K562 (cell line): ENCODE results near the gene DAD1. TPM values are rescaled to one million over a fixed set of nuclear protein-coding genes. Genes with fewer than 3 reads are reported as not detected.
A peak's percentile ranks its signal among the peaks of the same experiment; 100 is the strongest.

Experiments used
- CBX8 ChIP-seq: fragments of 200-600 bp; sonication (generic); IDR thresholded peaks from 2 replicates; pipeline ENCODE4 v1.6.1; 2012; ENCODE audit warnings: borderline replicate concordance, mixed run types, low read depth, mild to moderate bottlenecking, moderate library complexity, mixed read lengths, low read length, control low read depth, inconsistent platforms; ENCODE audit not compliant: poor library complexity, severe bottlenecking; ENCODE audit errors: extremely low read depth
- DMBX1 ChIP-seq: fragments of 250-450 bp; sonication (Bioruptor Pico); IDR thresholded peaks from 2 replicates; pipeline ENCODE4 v1.8.0; 2022; ENCODE audit warnings: inconsistent platforms, mild to moderate bottlenecking, moderate library complexity, borderline replicate concordance
- E2F6 ChIP-seq, 2 experiments: IDR thresholded peaks; 2 replicates each; pipeline ENCODE4 v1.6.1; 2011; ENCODE audit warnings: borderline replicate concordance in 1 of 2, control low read depth in 1 of 2, low read depth in 1 of 2, low read length in 1 of 2, mild to moderate bottlenecking in 1 of 2, mixed read lengths in 1 of 2, moderate library complexity in 1 of 2; ENCODE audit not compliant: insufficient read depth in 1 of 2, insufficient read length in 1 of 2, poor library complexity in 1 of 2, severe bottlenecking in 1 of 2; ENCODE audit errors: extremely low read depth in 1 of 2
- ETV6 ChIP-seq, 3 experiments: fragments of 150-350 bp in 1 of 3; sonication (generic) in 1 of 3; formaldehyde crosslinking in 1 of 3; IDR thresholded peaks; 2 replicates each; pipeline versions ENCODE4 v1.6.1 to v1.8.0; 2014 to 2022; ENCODE audit warnings: borderline replicate concordance in 2 of 3, low read depth in 2 of 3, antibody characterized with exemption in 1 of 3, low read length in 1 of 3, mild to moderate bottlenecking in 1 of 3, missing genetic modification reagents in 1 of 3
- FOXA1 ChIP-seq: fragments of 450-650 bp; IDR thresholded peaks from 2 replicates; pipeline ENCODE4 v1.6.1; 2016; ENCODE audit warnings: mild to moderate bottlenecking, borderline replicate concordance
- HNRNPK ChIP-seq: fragments of 200-400 bp; formaldehyde crosslinking; IDR thresholded peaks from one replicate; pipeline ENCODE4 v1.6.1; 2018; ENCODE audit warnings: mild to moderate bottlenecking, low read depth, low read length; ENCODE audit not compliant: poor library complexity, severe bottlenecking
- KHSRP ChIP-seq: fragments of 450-650 bp; IDR thresholded peaks from 2 replicates; pipeline ENCODE4 v1.6.1; 2017
- KLF1 ChIP-seq: fragments of 450-650 bp; IDR thresholded peaks from 2 replicates; pipeline ENCODE4 v1.6.1; 2016; ENCODE audit warnings: missing genetic modification characterization, missing compliant biosample characterization
- L3MBTL2 ChIP-seq: fragments of 450-650 bp; IDR thresholded peaks from 2 replicates; pipeline ENCODE4 v1.6.1; 2016; ENCODE audit warnings: mild to moderate bottlenecking, moderate library complexity
- NCOA4 ChIP-seq: fragments of 450-650 bp; IDR thresholded peaks from 2 replicates; pipeline ENCODE4 v1.6.1; 2018; ENCODE audit warnings: mild to moderate bottlenecking; ENCODE audit not compliant: partially characterized antibody
- RBM25 ChIP-seq: fragments of 200-400 bp; formaldehyde crosslinking; IDR thresholded peaks from 2 replicates; pipeline ENCODE4 v1.6.1; 2018; ENCODE audit warnings: low read length, low read depth, moderate library complexity; ENCODE audit not compliant: severe bottlenecking
- SLC30A9 ChIP-seq: fragments of 250-450 bp; sonication (Bioruptor Pico); IDR thresholded peaks from 2 replicates; pipeline ENCODE4 v1.8.0; 2022; ENCODE audit warnings: mild to moderate bottlenecking, moderate library complexity
- SMARCC2 ChIP-seq: fragments of 450-650 bp; IDR thresholded peaks from 2 replicates; pipeline ENCODE4 v1.6.1; 2017; ENCODE audit warnings: antibody characterized with exemption, moderate library complexity, mild to moderate bottlenecking, low read depth
- TAF1 ChIP-seq: IDR thresholded peaks from 2 replicates; pipeline ENCODE4 v1.6.1; 2011; ENCODE audit warnings: mild to moderate bottlenecking, low read length, moderate library complexity; ENCODE audit not compliant: insufficient read depth, control insufficient read depth, severe bottlenecking; ENCODE audit errors: extremely low read depth
- TAF15 ChIP-seq: fragments of 200-400 bp; formaldehyde crosslinking; IDR thresholded peaks from 2 replicates; pipeline ENCODE4 v1.6.1; 2017; ENCODE audit warnings: mild to moderate bottlenecking, low read depth, low read length, moderate library complexity
- TAL1 ChIP-seq: fragments of 450-650 bp; IDR thresholded peaks from 2 replicates; pipeline ENCODE4 v1.6.1; 2016; ENCODE audit warnings: mild to moderate bottlenecking
- TBL1XR1 ChIP-seq, 2 experiments: IDR thresholded peaks; 2 replicates each; pipeline ENCODE4 v1.6.1; 2012; ENCODE audit warnings: improper control_type of control experiment in 2 of 2, low read length in 2 of 2, mild to moderate bottlenecking in 1 of 2
- TBP ChIP-seq: optimal IDR thresholded peaks from 2 replicates; pipeline ENCODE3; 2011; ENCODE audit warnings: low read depth, low read length, improper control_type of control experiment
- TCF7 ChIP-seq: sonication (generic); IDR thresholded peaks from 2 replicates; pipeline ENCODE4 v1.6.1; 2016; ENCODE audit warnings: antibody characterized with exemption, borderline replicate concordance
- TEAD4 ChIP-seq, 2 experiments: sonication (generic) in 1 of 2; formaldehyde crosslinking in 1 of 2; IDR thresholded peaks; 2 replicates each; pipeline versions ENCODE4 v1.6.1 to v1.8.0; 2012 to 2022; ENCODE audit warnings: borderline replicate concordance in 1 of 2, inconsistent platforms in 1 of 2, low read length in 1 of 2, mild to moderate bottlenecking in 1 of 2, missing genetic modification reagents in 1 of 2
- ZFPM2 ChIP-seq: fragments of 250-450 bp; sonication (Bioruptor Pico); IDR thresholded peaks from 2 replicates; pipeline ENCODE4 v1.5.1; 2022; ENCODE audit warnings: mild to moderate bottlenecking
- ZNF124 ChIP-seq: sonication (generic); formaldehyde crosslinking; IDR thresholded peaks from 2 replicates; pipeline ENCODE4 v1.8.1; 2022; ENCODE audit warnings: missing genetic modification reagents
- polyA plus RNA-seq, 8 experiments: library from polyadenylated mRNA; depleted of rRNA in 4 of 8; stranded (reverse) in 5 of 8; unstranded in 3 of 8; fragments of >200 nt; fragmentation: Nextera tagmentation in 2 of 8; fragmentation: Illumina TruSeq in 1 of 8; extraction: Ambion mirVana in 2 of 8; extraction: Trizol in 1 of 8; gene quantifications; 2 replicates each; pipeline versions ENCODE4 v1.2.1 to v1.2.3, GENCODE V29; 2011 to 2014; ENCODE audit warnings: inconsistent platforms in 1 of 8, missing spikeins in 1 of 8
- total RNA-seq, 7 experiments: library from RNA; depleted of rRNA in 6 of 7; stranded (reverse); fragments of >200 nt in 6 of 7; fragmentation: Illumina TruSeq in 2 of 7; extraction: Trizol in 2 of 7; gene quantifications; 2 replicates each; pipeline versions ENCODE4 v1.2.1 to v1.2.3, GENCODE V29; 2011 to 2021; ENCODE audit warnings: low replicate concordance in 1 of 7
- TF ChIP-seq, protein P1 (sequence below): fragments of 250-450 bp; sonication (Bioruptor Pico); IDR thresholded peaks from 2 replicates; pipeline ENCODE4 v1.5.0; 2021

DAD1 gene
- total and polyA plus RNA-seq, 9 of the 15 experiments (the other 6 are each of a cell fraction or from before 2014, with no cell fraction given) = 104 to 617 (median 222) TPM

DNA sequence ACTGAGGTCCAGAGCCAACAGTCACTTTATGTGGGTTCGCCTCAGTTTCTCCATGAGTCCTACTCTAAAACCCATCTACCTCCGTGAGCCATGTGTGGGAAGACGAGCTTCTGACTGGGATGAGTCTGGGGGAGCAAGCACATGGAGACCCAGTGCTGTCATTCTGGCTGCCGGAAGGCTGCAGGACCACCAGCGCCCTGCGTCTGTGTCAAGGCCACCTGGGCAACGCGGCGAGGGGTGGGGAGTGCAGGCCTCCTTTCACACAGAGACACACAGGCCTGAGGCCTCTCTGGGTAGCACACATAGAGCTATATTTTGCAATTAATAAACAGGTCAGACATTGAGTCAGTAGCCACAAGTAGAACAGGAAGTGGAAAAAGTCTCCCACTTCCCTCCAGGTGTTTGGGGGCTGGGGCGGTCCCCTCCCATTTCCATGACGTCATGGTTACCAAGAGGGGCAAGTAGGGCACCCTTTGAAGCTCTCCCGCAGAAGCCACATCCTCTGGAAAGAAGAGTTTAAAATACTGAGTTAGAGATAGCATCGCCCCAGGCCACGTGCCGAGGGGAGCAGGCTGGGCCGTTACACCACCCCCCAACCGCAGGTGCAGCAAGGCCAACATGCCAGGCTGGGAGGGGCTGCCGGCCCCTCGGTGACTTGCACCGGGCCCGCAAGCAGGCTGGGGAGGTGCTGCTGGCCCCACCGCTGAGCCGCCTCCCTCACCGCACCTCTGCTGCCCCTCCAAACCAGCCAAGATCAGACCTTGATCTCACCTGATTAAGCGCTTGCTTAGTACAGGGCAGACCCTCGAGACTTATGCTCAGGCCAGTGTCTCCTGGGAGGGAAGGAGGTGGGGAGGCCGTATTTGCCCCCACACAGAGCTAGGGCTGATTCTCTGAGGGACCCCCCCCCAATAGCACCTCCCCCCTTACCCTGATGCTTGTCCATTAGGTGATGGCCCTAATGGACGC lies 32.7 kb downstream of the DAD1 start (continued):
- TF ChIP-seq E2F6 (IDR thresholded peaks at IDR 0.05; ENCODE audit: borderline replicate concordance in 1 of 2, extremely low read depth in 1 of 2, insufficient read depth in 1 of 2, insufficient read length in 1 of 2, low read depth in 1 of 2, low read length in 1 of 2, poor library complexity in 1 of 2, severe bottlenecking in 1 of 2) (peak; percentile 25 to 59), KLF1 (tag) (no peak), ZFPM2 (CRISPR knock-in tag) (no peak), CBX8 (no peak), DMBX1 (no peak), TEAD4 (IDR thresholded peaks at IDR 0.05; ENCODE audit: low read length) (peak; percentile 38; the same call in 1 of the 2 replicates), TEAD4 (CRISPR knock-in tag; IDR thresholded peaks at IDR 0.05; ENCODE audit: borderline replicate concordance) (no peak), TAL1 (no peak), RBM25 (no peak), L3MBTL2 (peak; percentile 46), SLC30A9 (CRISPR knock-in tag) (no peak), KHSRP (no peak), TCF7 (peak; percentile 90), HNRNPK (no peak), TAF15 (no peak), ETV6 (IDR thresholded peaks at IDR 0.05; ENCODE audit: borderline replicate concordance in 1 of 2, low read depth in 2 of 2, low read length in 1 of 2) (peak in 1 of 2 experiments; percentile 71; a peak in 1 of 4 replicates), ETV6 (CRISPR knock-in tag; IDR thresholded peaks at IDR 0.05; ENCODE audit: borderline replicate concordance) (no peak), FOXA1 (no peak), NCOA4 (no peak), TBL1XR1 (IDR thresholded peaks at IDR 0.05; ENCODE audit: low read length in 2 of 2) (no peak), TAF1 (no peak), ZNF124 (CRISPR knock-in tag) (no peak), SMARCC2 (no peak), TBP (no peak)
- TF ChIP-seq, protein P1, sequence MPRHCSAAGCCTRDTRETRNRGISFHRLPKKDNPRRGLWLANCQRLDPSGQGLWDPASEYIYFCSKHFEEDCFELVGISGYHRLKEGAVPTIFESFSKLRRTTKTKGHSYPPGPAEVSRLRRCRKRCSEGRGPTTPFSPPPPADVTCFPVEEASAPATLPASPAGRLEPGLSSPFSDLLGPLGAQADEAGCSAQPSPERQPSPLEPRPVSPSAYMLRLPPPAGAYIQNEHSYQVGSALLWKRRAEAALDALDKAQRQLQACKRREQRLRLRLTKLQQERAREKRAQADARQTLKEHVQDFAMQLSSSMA = no peak
